Stimulated activated naive CD8-positive, alpha-beta T cell treated with anti-CD3 and anti-CD28 coated beads, Interleukin-15, Interleukin-2, amounts not matched to agents 100 ng/mL and 50 ng/mL, for 24 hours (primary cell): ENCODE data around the gene SLC25A28.

ENCODE experiments used
- H3K27ac Mint-ChIP-seq: one replicate; pipeline ENCODE4 v1.8.0; 2021; ENCODE audit warnings: mild to moderate bottlenecking, mixed read lengths
- H3K27me3 Mint-ChIP-seq: one replicate; pipeline ENCODE4 v1.8.0; 2021; ENCODE audit warnings: mixed read lengths
- H3K36me3 Mint-ChIP-seq: one replicate; pipeline ENCODE4 v1.8.0; 2021; ENCODE audit warnings: low read depth, mixed read lengths
- H3K4me1 Mint-ChIP-seq: one replicate; pipeline ENCODE4 v1.8.0; 2021; ENCODE audit warnings: low read depth, mixed read lengths
- H3K4me3 Mint-ChIP-seq: one replicate; pipeline ENCODE4 v1.8.0; 2021; ENCODE audit warnings: mild to moderate bottlenecking, mixed read lengths
- H3K9me3 Mint-ChIP-seq: one replicate; pipeline ENCODE4 v1.8.0; 2021; ENCODE audit warnings: mixed read lengths

Gene SLC25A28

DNA sequence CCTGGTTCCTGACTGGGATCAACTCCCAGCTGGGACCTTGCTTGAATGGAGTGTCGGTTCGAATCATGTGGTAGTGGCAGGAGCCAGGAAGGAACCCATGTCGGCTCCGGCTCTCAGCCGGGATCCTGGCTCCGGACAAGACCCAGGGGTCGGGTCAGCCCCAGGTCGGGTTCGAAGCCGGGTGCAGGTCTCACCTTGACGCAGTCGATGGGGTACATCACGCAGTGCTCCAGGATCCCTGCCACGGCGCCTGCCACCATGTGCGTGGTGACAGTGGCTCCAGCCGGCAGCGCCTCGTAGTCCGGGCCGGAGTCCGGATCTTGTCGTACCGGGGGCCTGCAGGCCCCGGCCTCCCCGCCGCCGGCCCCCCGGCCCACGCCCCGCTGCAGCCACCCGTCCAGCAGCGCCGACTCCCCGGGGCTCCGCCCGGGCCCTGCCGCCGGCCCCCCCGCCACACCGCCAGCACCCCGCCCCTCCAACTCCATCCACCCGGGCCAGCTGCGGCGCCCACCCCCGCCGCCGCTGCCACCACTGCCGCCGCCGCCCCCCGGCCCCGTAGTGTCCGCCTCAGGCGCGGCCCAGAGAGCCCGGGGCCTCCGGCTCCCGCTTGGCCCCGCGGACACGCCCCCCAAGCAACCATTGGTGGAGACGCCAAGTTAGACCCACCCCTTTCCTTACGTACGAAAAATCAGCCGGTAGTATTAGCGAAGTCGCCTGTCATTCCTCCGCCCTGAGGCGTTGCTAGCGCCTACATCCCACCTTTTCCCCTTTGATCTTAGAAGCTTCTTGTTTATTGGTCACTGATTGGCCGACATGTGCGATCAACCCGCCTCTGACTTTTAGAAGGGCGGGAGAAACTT is at the start of gene SLC25A28:
SLC25A28 (minus strand) TSS at position 589 of the 860 bp plus-strand sequence; CDS start at position 485, 104 bp downstream.
- Mint-ChIP-seq H3K27ac (peak within 1 kb of the TSS; percentile 97), H3K36me3 (peaks cover 30% of the 10 kb centered on the region), H3K27me3 (no peaks in the 10 kb centered on the region), H3K4me3 (peak within 1 kb of the TSS; percentile 94), H3K4me1 (peaks cover 57% of the 10 kb centered on the region), H3K9me3 (no peaks in the 10 kb centered on the region)

- no peaks in the 10 kb centered on the region for H3K9me3 Mint-ChIP-seq
- H3K4me1 Mint-ChIP-seq, result no peaks in the 10 kb centered on the region
- no peak overlapping the region for H3K4me3 Mint-ChIP-seq
- no peak overlapping the region for H3K27ac Mint-ChIP-seq
- peaks cover 21% of the 10 kb centered on the region for H3K36me3 Mint-ChIP-seq
- H3K27me3 Mint-ChIP-seq, result no peaks in the 10 kb centered on the region
These were observed 47.0 kb upstream of the SLC25A28 start for GRCh38 chr10:99667108-99667751.

- Mint-ChIP-seq H3K27ac (no peak overlapping the region), H3K9me3 (no peaks in the 10 kb centered on the region), H3K4me1 (peaks cover 9% of the 10 kb centered on the region), H3K4me3 (no peak overlapping the region), H3K27me3 (no peaks in the 10 kb centered on the region), H3K36me3 (peaks cover 21% of the 10 kb centered on the region)
These were observed 45.1 kb upstream of the SLC25A28 start for GRCh38 chr10:99665304-99665703.

- Mint-ChIP-seq H3K4me1 (peaks cover 30% of the 10 kb centered on the region), H3K4me3 (no peak overlapping the region), H3K36me3 (peaks cover 14% of the 10 kb centered on the region), H3K27ac (no peak overlapping the region), H3K27me3 (peaks cover 9% of the 10 kb centered on the region), H3K9me3 (no peaks in the 10 kb centered on the region)
These were observed 41.1 kb upstream of the SLC25A28 start for GRCh38 chr10:99661377-99661763.

- peaks cover 30% of the 10 kb centered on the region for H3K4me1 Mint-ChIP-seq
- no peaks in the 10 kb centered on the region for H3K9me3 Mint-ChIP-seq
- H3K27ac Mint-ChIP-seq, result no peak overlapping the region
- H3K4me3 Mint-ChIP-seq, result no peak overlapping the region
- peaks cover 12% of the 10 kb centered on the region for H3K36me3 Mint-ChIP-seq
- H3K27me3 Mint-ChIP-seq, result peaks cover 14% of the 10 kb centered on the region
These were observed 40.6 kb upstream of the SLC25A28 start for GRCh38 chr10:99660662-99661376.

DNA sequence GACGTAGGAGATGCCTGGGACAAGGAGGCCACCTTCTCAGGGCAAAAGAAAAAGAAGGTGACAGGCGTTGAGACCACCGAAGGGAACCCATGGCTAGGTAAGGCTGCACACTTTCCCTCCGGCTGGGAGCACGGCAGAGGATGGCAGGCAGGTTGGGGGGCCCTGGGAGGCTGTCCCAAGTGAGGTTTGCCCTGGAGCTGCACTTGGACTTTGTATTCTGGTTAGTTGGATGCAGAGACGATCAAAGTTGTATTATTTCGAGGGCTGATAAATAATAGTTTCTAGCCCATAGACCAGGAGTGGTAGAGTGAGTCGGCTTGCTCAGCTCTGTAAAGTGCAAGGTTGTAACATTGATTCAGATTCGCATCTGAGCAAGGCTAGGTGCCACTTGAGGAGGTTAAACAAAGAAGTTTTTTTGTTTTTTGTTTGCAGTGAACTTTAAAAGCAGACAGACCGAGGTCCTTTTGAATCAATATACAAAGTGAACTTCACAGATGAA is 39.7 kb upstream of the SLC25A28 start:
- Mint-ChIP-seq H3K4me1 (peaks cover 30% of the 10 kb centered on the region), H3K27ac (peak overlapping the region; percentile 79), H3K4me3 (peak overlapping the region; percentile 88), H3K36me3 (peaks cover 4% of the 10 kb centered on the region), H3K27me3 (peaks cover 18% of the 10 kb centered on the region), H3K9me3 (no peaks in the 10 kb centered on the region)

DNA sequence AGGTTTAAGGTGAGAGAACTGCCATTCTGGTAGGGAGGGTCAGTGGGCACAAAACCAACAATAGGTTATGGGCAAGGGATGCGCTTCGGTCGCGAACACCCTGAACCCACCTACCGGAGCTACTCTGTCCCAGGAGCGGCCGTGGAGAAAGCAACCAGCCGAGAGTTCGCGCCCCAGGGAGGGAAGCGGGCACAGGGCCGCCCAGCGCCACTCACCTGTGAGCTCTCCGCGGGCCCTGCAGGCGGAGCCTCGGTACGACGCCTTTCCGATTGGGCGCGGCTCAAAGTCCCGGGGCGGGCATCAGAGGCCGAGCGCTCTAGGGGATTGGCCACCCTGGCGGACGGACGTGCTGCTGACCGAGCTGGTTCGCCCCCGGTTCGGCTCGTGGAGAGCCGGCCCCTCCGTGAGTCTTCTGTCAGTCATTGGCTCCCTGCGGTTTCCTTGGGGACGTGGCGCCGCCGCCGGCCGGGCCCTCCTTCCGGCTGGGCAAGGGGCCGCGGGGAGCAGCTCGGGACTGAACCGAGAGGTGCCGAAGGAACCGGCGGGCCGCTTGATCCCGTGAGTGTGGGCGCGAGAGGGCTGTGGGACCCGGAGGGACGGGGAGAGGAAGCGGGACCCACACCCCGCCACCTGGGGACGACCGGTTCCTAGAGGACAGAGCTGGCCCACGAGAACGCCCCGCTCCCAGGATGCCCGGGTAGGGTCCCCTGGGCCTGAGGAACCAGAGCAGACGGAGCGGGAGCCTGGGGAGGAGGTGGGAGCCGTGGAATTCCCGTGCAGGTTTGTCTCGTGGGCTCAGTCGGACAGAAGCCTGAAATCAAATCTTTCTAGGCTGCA is 39.0 kb upstream of the SLC25A28 start, which contains the start of gene ENTPD7:
ENTPD7 (plus strand) TSS at position 479 of the 837 bp plus-strand sequence. CDS start 448 bp downstream, outside the sequence.
- Mint-ChIP-seq H3K4me1 (peaks cover 30% of the 10 kb centered on the region), H3K4me3 (peak within 1 kb of the TSS; percentile 88), H3K27ac (peak within 1 kb of the TSS; percentile 79), H3K9me3 (no peaks in the 10 kb centered on the region), H3K36me3 (peaks cover 4% of the 10 kb centered on the region), H3K27me3 (peaks cover 18% of the 10 kb centered on the region)

- peak overlapping the region; percentile 78 for H3K27ac Mint-ChIP-seq
- peaks cover 18% of the 10 kb centered on the region for H3K27me3 Mint-ChIP-seq
- peaks cover 30% of the 10 kb centered on the region for H3K4me1 Mint-ChIP-seq
- peak overlapping the region; percentile 88 for H3K4me3 Mint-ChIP-seq
- H3K36me3 Mint-ChIP-seq, result peaks cover 1% of the 10 kb centered on the region
- H3K9me3 Mint-ChIP-seq, result no peaks in the 10 kb centered on the region
These were observed 38.4 kb upstream of the SLC25A28 start for GRCh38 chr10:99658622-99659030.

- Mint-ChIP-seq H3K4me3 (no peak overlapping the region), H3K4me1 (peaks cover 28% of the 10 kb centered on the region), H3K9me3 (no peaks in the 10 kb centered on the region), H3K27ac (no peak overlapping the region), H3K36me3 (no peaks in the 10 kb centered on the region), H3K27me3 (peaks cover 29% of the 10 kb centered on the region)
These were observed 36.2 kb upstream of the SLC25A28 start for GRCh38 chr10:99656199-99657064.

GRCh38 chr10:99654390-99655175 is 34.3 kb upstream of the SLC25A28 start:
- no peaks in the 10 kb centered on the region for H3K36me3 Mint-ChIP-seq
- no peak overlapping the region for H3K4me3 Mint-ChIP-seq
- peaks cover 13% of the 10 kb centered on the region for H3K4me1 Mint-ChIP-seq
- H3K27ac Mint-ChIP-seq, result no peak overlapping the region
- H3K9me3 Mint-ChIP-seq, result no peaks in the 10 kb centered on the region
- peaks cover 43% of the 10 kb centered on the region for H3K27me3 Mint-ChIP-seq

DNA sequence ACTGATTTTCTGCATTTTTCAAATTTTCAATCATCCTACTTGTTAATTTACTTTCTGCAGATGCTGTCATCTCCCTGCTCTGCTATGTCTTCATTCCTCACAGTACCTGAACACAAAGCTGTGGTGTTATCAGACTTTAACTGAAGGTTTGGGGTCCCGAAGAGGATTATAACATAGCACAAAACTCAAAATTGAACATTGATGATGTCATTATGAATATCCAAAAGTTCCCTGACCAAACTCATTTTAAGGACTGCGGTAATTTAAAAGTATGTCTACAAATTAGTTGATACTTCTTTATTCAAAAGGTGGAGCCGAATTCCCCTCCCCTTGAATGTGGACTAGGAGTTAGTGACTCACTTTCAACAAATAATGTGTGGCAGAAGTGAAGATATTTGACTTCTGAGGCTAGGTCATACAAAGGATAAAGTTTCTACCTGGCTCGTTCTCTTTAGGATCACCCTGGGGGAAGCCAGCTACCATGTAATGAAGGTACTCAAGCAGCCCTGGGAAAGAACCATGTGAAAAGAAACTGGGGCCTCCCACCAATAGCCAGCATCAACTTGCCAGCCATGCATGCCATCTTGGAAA is 32.7 kb upstream of the SLC25A28 start:
- peaks cover 57% of the 10 kb centered on the region for H3K27me3 Mint-ChIP-seq
- no peaks in the 10 kb centered on the region for H3K36me3 Mint-ChIP-seq
- H3K9me3 Mint-ChIP-seq, result no peaks in the 10 kb centered on the region
- no peak overlapping the region for H3K27ac Mint-ChIP-seq
- H3K4me1 Mint-ChIP-seq, result peaks cover 5% of the 10 kb centered on the region
- H3K4me3 Mint-ChIP-seq, result no peak overlapping the region

DNA sequence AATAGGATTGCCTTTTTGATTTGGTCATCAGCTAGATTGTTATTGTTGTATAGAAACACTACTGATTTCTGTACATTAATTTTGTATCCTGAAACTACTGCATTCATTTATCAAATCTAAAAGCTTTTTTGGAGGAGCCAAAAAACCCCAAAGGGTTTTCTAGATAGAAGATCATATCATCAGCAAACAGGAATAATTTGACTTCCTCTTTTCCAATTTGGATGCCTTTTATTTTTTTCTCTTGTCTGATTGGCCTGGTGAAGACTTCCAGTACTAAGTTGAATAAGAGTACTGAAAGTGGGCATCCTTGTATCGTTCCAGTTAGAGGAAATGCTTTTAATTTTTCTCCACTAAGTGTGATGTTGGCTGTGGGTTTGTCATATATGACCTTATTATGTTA is 28.5 kb upstream of the SLC25A28 start:
- no peaks in the 10 kb centered on the region for H3K4me1 Mint-ChIP-seq

More for the DNA sequence above, 28.5 kb upstream of the SLC25A28 start:
- Mint-ChIP-seq H3K27me3 (peaks cover 52% of the 10 kb centered on the region), H3K36me3 (no peaks in the 10 kb centered on the region), H3K27ac (no peak overlapping the region), H3K9me3 (peaks cover 6% of the 10 kb centered on the region), H3K4me3 (no peak overlapping the region)
